ENCODE data around the gene CPT1C. TPM values are rescaled to one million over a fixed set of nuclear protein-coding genes. Genes with fewer than 3 reads are reported as not detected.

Gene CPT1C
- total RNA-seq, 6 donors from 2014 or later, result 0.46 to 17.2 (median 4.6) TPM; not detected in 2

DNA sequence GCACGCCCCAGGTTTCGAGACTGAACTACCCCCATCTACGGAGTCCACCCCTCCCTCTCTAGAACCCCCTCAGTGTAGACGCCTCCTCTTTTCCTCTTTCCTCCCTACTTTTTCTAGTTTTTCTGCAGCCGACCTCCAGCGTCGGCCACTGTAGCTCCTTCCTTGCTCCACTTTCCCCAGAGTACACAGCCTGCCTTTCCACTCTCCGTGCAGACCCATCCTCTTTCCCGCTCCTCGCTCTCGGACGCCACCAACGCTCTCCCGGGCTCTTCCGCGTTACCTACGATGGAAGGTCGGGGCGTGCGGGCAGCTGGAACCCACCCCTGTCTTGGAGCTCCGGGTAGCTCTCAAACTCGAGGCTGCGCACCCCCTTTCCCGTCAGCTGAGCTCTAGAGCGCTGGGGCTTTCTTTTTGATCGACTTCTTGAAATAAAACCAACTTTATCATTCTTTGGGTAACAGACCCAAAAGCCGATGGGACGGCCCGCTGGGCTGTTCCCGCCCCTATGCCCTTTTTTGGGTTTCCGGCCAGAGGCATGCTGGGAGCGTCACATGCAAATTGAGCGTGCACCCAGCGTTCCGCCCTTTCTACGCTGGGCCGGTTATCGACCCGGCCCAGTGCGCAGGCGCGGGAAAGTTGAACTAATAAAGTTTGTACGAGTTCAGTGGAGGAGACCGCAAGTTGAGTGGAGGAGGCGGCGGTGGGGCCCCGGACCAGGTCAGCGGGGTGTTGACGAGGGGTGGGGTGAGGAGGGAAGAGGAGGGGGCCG lies 25.4 kb upstream of the CPT1C start, which contains the start of the genes BCL2L12 and IRF3:
BCL2L12 (plus strand) TSS at position 583 of the 769 bp plus-strand sequence. CDS start 760 bp downstream, outside the sequence.
IRF3 (minus strand) TSS at position 507 of the 769 bp plus-strand sequence. CDS start 1,019 bp downstream, outside the sequence.
- Histone ChIP-seq H3K27me3 (no peaks in the 10 kb centered on the region), H3K4me1 (peaks cover 17 to 29% (median 20%) of the 10 kb centered on the region in 4 donors), H3K9me3 (no peaks in the 10 kb centered on the region), H3K4me3 (peak within 1 kb of the TSS; percentile 63 to 80 (median 72)), H3K36me3 (peaks cover 3 to 28% (median 25%) of the 10 kb centered on the region in 4 donors), H3K27ac (peak within 1 kb of the TSS; percentile 82 to 93 (median 86))
- TF ChIP-seq POLR2AphosphoS5 (IDR thresholded peaks at IDR 0.05), result peak; percentile 75 to 87
- TF ChIP-seq, protein P1, sequence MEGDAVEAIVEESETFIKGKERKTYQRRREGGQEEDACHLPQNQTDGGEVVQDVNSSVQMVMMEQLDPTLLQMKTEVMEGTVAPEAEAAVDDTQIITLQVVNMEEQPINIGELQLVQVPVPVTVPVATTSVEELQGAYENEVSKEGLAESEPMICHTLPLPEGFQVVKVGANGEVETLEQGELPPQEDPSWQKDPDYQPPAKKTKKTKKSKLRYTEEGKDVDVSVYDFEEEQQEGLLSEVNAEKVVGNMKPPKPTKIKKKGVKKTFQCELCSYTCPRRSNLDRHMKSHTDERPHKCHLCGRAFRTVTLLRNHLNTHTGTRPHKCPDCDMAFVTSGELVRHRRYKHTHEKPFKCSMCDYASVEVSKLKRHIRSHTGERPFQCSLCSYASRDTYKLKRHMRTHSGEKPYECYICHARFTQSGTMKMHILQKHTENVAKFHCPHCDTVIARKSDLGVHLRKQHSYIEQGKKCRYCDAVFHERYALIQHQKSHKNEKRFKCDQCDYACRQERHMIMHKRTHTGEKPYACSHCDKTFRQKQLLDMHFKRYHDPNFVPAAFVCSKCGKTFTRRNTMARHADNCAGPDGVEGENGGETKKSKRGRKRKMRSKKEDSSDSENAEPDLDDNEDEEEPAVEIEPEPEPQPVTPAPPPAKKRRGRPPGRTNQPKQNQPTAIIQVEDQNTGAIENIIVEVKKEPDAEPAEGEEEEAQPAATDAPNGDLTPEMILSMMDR (IDR thresholded peaks at IDR 0.05), result peak in 2 of 6 experiments; percentile 5 to 28
- peak in 3 of 4 donors; percentile 33 to 82 (median 77) for TF ChIP-seq POLR2A (IDR thresholded peaks at IDR 0.05)
- TF ChIP-seq EP300 (IDR thresholded peaks at IDR 0.05), result no peak
- ATAC-seq (ENCODE audit: low FRiP score in 2 of 2), result peak; percentile 95 to 96
- DNase-seq, result peak; percentile 97
- 1% methylated on average over 43 to 50 of the region's 50 CpGs for WGBS, 2 donors

DNA sequence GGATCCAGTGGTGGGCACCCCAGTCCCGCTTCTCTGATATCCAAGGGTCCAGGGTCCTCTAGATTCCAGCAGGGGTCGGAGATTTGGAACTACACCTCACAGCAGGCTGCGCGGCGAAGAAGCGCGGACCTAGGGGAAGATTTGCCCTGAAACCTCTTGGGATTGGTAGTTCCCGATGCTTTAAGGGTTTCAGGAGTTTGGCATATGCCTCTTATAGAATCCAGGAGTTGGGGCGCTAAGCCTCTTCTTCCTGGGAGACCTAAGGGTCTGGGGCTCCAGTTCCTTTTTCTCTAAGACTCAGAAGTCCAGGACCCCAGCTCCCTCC lies 24.8 kb upstream of the CPT1C start:
- peaks cover 3 to 22% (median 19%) of the 10 kb centered on the region in 4 donors for H3K36me3 ChIP-seq
- no peaks in the 10 kb centered on the region for H3K9me3 ChIP-seq
- DNase-seq (no peak), ATAC-seq (ENCODE audit: low FRiP score in 2 of 2) (no peak)
- WGBS, 2 donors, result 0 to 2% methylated on average over 9 of the region's 9 CpGs
- H3K4me1 ChIP-seq, result peaks cover 17 to 29% (median 20%) of the 10 kb centered on the region in 4 donors
- H3K27ac ChIP-seq, result peak overlapping the region; percentile 82 to 93 (median 86)
- H3K27me3 ChIP-seq, result no peaks in the 10 kb centered on the region
- peak overlapping the region; percentile 53 to 80 (median 72) for H3K4me3 ChIP-seq
- no peak for TF ChIP-seq EP300 (IDR thresholded peaks at IDR 0.05)
- TF ChIP-seq, protein P1 (IDR thresholded peaks at IDR 0.05), result no peak
- TF ChIP-seq POLR2A (IDR thresholded peaks at IDR 0.05), result no peak
- TF ChIP-seq POLR2AphosphoS5 (IDR thresholded peaks at IDR 0.05), result no peak

DNA sequence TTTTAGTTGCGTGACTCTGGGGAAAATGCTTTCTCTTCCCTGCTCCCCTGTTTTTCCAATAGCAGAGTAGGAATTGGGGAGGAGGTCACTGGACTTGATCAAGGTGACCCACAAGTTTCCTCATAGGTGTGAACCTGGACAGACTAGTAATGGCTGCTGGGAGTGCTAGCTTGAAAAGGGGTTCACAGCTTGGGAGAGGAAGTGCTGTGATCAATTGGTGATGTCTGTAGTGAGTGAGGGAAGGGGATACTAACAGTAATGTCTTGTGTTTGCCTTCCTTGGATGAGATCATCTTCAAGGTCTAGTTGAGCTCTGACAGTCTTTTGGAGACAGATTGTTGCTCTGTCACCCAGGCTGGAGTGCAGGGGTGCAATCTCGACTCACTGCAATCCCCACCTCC lies 23.4 kb upstream of the CPT1C start:
- ATAC-seq (ENCODE audit: low FRiP score in 2 of 2) (no peak), DNase-seq (no peak)
- no peak for TF ChIP-seq EP300 (IDR thresholded peaks at IDR 0.05)
- TF ChIP-seq POLR2AphosphoS5 (IDR thresholded peaks at IDR 0.05), result no peak
- TF ChIP-seq POLR2A (IDR thresholded peaks at IDR 0.05), result no peak
- TF ChIP-seq, protein P1 (IDR thresholded peaks at IDR 0.05), result no peak
- Histone ChIP-seq H3K4me1 (peaks cover 23 to 38% (median 26%) of the 10 kb centered on the region in 4 donors), H3K36me3 (peaks cover 0 to 8% (median 5%) of the 10 kb centered on the region in 4 donors), H3K9me3 (no peaks in the 10 kb centered on the region), H3K27me3 (no peaks in the 10 kb centered on the region), H3K27ac (no peak overlapping the region), H3K4me3 (no peak overlapping the region)
- 97 to 100% methylated on average over 2 of the region's 2 CpGs for WGBS, 2 donors

DNA sequence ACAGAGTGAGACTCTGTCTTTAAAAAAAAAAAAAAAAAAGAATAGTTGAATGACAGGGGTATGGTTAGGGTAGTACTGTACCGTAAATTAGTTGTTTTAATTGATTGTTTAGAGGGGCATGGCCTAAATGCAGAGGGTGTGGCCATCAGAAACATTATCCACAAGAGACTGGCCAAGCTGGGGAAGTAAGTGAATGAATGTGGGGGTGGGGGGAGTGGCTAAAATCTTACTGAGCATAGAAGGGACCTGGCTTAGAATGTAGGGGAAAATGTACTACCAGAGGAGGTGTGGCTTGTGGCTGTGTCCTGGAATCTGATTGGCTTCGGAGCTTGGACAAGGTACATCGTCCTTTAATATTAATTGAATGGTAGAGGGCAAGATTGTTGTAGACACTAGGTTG lies 21.4 kb upstream of the CPT1C start:
- no peak overlapping the region for H3K27ac ChIP-seq
- no peak for ATAC-seq (ENCODE audit: low FRiP score in 2 of 2)
- no peaks in the 10 kb centered on the region for H3K36me3 ChIP-seq
- H3K27me3 ChIP-seq, result no peaks in the 10 kb centered on the region
- WGBS, 2 donors, result 85 to 95% methylated on average over 3 of the region's 3 CpGs
- no peaks in the 10 kb centered on the region for H3K9me3 ChIP-seq
- peaks cover 15 to 25% (median 17%) of the 10 kb centered on the region in 4 donors for H3K4me1 ChIP-seq
- DNase-seq, result no peak
- TF ChIP-seq POLR2A (IDR thresholded peaks at IDR 0.05), result no peak
- TF ChIP-seq EP300 (IDR thresholded peaks at IDR 0.05), result no peak
- no peak for TF ChIP-seq POLR2AphosphoS5 (IDR thresholded peaks at IDR 0.05)
- TF ChIP-seq, protein P1 (IDR thresholded peaks at IDR 0.05), result no peak
- H3K4me3 ChIP-seq, result no peak overlapping the region

All from upper lobe of left lung (tissue), 6 donors.